Cardiac muscle cell (in vitro differentiated cells and primary cell): Measurements from ENCODE around the gene MYH10. TPM values are rescaled to one million over a fixed set of nuclear protein-coding genes. Genes with fewer than 3 reads are reported as not detected.
A peak's percentile ranks its signal among the peaks of the same experiment; 100 is the strongest.

Experiments
- DNase-seq, 2 donors: peaks; one replicate each; pipeline versions ENCODE4 v3.0.0 to v3.0.0-alpha.2; 2010 to 2017; ENCODE audit warnings: low read depth in 1 of 2, low spot score in 1 of 2
- H3K27ac ChIP-seq: fragments of 200-600 bp; sonication (generic); 2 replicates; pipeline ENCODE4 v1.5.1; 2016
- H3K27me3 ChIP-seq: fragments of 200-600 bp; sonication (generic); 2 replicates; pipeline ENCODE4 v1.6.0; 2016; ENCODE audit warnings: control low read depth
- H3K36me3 ChIP-seq: fragments of 200-600 bp; sonication (generic); 2 replicates; pipeline ENCODE4 v1.5.1; 2016; ENCODE audit warnings: control low read depth
- H3K4me1 ChIP-seq: fragments of 200-600 bp; sonication (generic); 2 replicates; pipeline ENCODE4 v1.8.1; 2017; ENCODE audit warnings: low read depth, mild to moderate bottlenecking, mixed run types
- H3K4me3 ChIP-seq: fragments of 200-600 bp; sonication (generic); 2 replicates; pipeline ENCODE4 v1.5.1; 2016; ENCODE audit warnings: mild to moderate bottlenecking
- H3K9me3 ChIP-seq: fragments of 200-600 bp; sonication (generic); 2 replicates; pipeline ENCODE4 v1.5.1; 2017; ENCODE audit warnings: low read depth, mild to moderate bottlenecking, control low read depth
- CTCF ChIP-seq: IDR thresholded peaks from 2 replicates; pipeline ENCODE4 v1.5.1; 2012; ENCODE audit warnings: low read depth, mild to moderate bottlenecking, low read length
- polyA plus RNA-seq: library from polyadenylated mRNA; unstranded; fragments of >200 nt; fragmentation: Nextera tagmentation; extraction: Ambion mirVana; gene quantifications from 2 replicates; pipeline ENCODE4 v1.2.1, GENCODE V29; 2016
- total RNA-seq: library from RNA; depleted of rRNA; stranded (reverse); fragments of >200 nt; gene quantifications from 2 replicates; pipeline ENCODE4 v1.2.3, GENCODE V29; 2016

Gene MYH10
- total and polyA plus RNA-seq, 2 experiments from 2014 or later = 147 to 194 TPM

GRCh38 chr17:8502126-8502525 lies 128.4 kb downstream of the MYH10 start:
- Histone ChIP-seq H3K36me3 (peaks cover 75% of the 10 kb centered on the region), H3K9me3 (no peaks in the 10 kb centered on the region), H3K27me3 (no peaks in the 10 kb centered on the region)

GRCh38 chr17:8500609-8501008 lies 129.9 kb downstream of the MYH10 start:
- Histone ChIP-seq H3K4me1 (no peaks in the 10 kb centered on the region), H3K27ac (no peak overlapping the region), H3K36me3 (peaks cover 72% of the 10 kb centered on the region), H3K9me3 (no peaks in the 10 kb centered on the region), H3K27me3 (no peaks in the 10 kb centered on the region), H3K4me3 (no peak overlapping the region)
- TF ChIP-seq CTCF = no peak
- no peak for DNase-seq

More at GRCh38 chr17:8502126-8502525, 128.4 kb downstream of the MYH10 start:
- no peak overlapping the region for H3K4me3 ChIP-seq
- no peak overlapping the region for H3K27ac ChIP-seq
- no peak for DNase-seq
- TF ChIP-seq CTCF = no peak
- H3K4me1 ChIP-seq = no peaks in the 10 kb centered on the region

- no peak for TF ChIP-seq CTCF
- Histone ChIP-seq H3K9me3 (no peaks in the 10 kb centered on the region), H3K36me3 (peaks cover 71% of the 10 kb centered on the region), H3K27me3 (no peaks in the 10 kb centered on the region), H3K27ac (no peak overlapping the region), H3K4me3 (no peak overlapping the region), H3K4me1 (no peaks in the 10 kb centered on the region)
- DNase-seq = no peak
Observed at GRCh38 chr17:8499614-8500013, 130.9 kb downstream of the MYH10 start.

GRCh38 chr17:8499171-8499570 lies 131.4 kb downstream of the MYH10 start:
- no peak overlapping the region for H3K4me3 ChIP-seq
- no peaks in the 10 kb centered on the region for H3K9me3 ChIP-seq
- peaks cover 72% of the 10 kb centered on the region for H3K36me3 ChIP-seq

GRCh38 chr17:8496081-8496480 lies 134.4 kb downstream of the MYH10 start:
- TF ChIP-seq CTCF = no peak
- Histone ChIP-seq H3K9me3 (no peaks in the 10 kb centered on the region), H3K27ac (peak overlapping the region; percentile 17), H3K4me1 (no peaks in the 10 kb centered on the region), H3K27me3 (no peaks in the 10 kb centered on the region), H3K4me3 (no peak overlapping the region), H3K36me3 (peaks cover 76% of the 10 kb centered on the region)
- no peak for DNase-seq

More at GRCh38 chr17:8499171-8499570, 131.4 kb downstream of the MYH10 start:
- DNase-seq = no peak
- H3K27ac ChIP-seq = no peak overlapping the region
- no peaks in the 10 kb centered on the region for H3K27me3 ChIP-seq
- H3K4me1 ChIP-seq = no peaks in the 10 kb centered on the region
- TF ChIP-seq CTCF = no peak
